Activated CD4-positive, alpha-beta memory T cell treated with anti-CD3 and anti-CD28 coated beads, Interleukin-2, amount 10 ng/mL, durations not matched to agents 7 days and 5 days (primary cell): Measurements from ENCODE around the gene POLR2I. TPM values are rescaled to one million over a fixed set of nuclear protein-coding genes. Genes with fewer than 3 reads are reported as not detected.
A peak's percentile ranks its signal among the peaks of the same experiment; 100 is the strongest.

Experiments used
- CTCF ChIA-PET: fragments of 350-600 bp; sonication (Branson Sonifier 250); formaldehyde crosslinking; loops from one replicate; lab custom pipeline; 2021; ENCODE audit warnings: antibody characterized with exemption, inconsistent platforms; lab: Charles Lee
- POLR2A ChIA-PET: fragments of 350-600 bp; sonication (Branson Sonifier 250); formaldehyde crosslinking; loops from one replicate; lab custom pipeline; 2021; ENCODE audit warnings: antibody characterized with exemption; lab: Charles Lee
- DNase-seq: peaks from one replicate; pipeline ENCODE4 v3.0.0-alpha.2; 2020
- H3K27ac Mint-ChIP-seq: one replicate; pipeline ENCODE4 v1.8.0; 2021; ENCODE audit warnings: mild to moderate bottlenecking, mixed read lengths
- H3K27me3 Mint-ChIP-seq: one replicate; pipeline ENCODE4 v1.8.0; 2021; ENCODE audit warnings: mixed read lengths
- H3K36me3 Mint-ChIP-seq: one replicate; pipeline ENCODE4 v1.8.0; 2021; ENCODE audit warnings: low read depth, mixed read lengths
- H3K4me1 Mint-ChIP-seq: one replicate; pipeline ENCODE4 v1.8.0; 2021; ENCODE audit warnings: mixed read lengths
- H3K4me3 Mint-ChIP-seq: one replicate; pipeline ENCODE4 v1.8.0; 2021; ENCODE audit warnings: mild to moderate bottlenecking, mixed read lengths
- H3K9me3 Mint-ChIP-seq: one replicate; pipeline ENCODE4 v1.8.0; 2021; ENCODE audit warnings: mixed read lengths
- total RNA-seq, 2 experiments: library from RNA; stranded (reverse); gene quantifications; one replicate each; pipeline ENCODE4 v1.2.3, GENCODE V29; 2021

Gene POLR2I
- total RNA-seq, 2 experiments from 2014 or later, result 47.3 to 57.4 TPM

DNA sequence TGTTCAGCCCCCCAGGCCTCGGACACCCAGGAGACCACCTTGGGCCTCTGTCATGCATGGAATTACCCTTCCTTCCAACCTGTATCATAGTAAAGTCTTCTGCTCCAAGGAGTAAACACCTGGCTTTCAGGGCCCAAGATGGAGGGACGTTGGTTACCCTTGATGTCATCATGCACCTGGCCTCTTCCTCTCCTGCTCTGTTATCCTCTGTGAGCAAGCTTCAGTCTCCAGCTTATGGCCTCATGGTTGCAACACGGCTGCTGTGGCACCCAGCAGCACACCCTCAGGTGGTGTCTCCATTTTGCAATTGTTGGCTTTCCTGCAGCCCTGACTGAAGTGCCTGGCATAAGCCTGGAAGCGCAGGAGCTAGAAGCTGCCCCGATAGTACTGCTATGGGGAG, 7.7 kb downstream of the POLR2I start:
- peaks cover 28% of the 10 kb centered on the region for H3K36me3 Mint-ChIP-seq
- H3K4me3 Mint-ChIP-seq, result no peak overlapping the region
- H3K9me3 Mint-ChIP-seq, result no peaks in the 10 kb centered on the region
- DNase-seq, result no peak
- no peaks in the 10 kb centered on the region for H3K4me1 Mint-ChIP-seq
- POLR2A ChIA-PET, result interaction anchor here (0.6 to 1.0 kb wide), 2 partner anchors 8 to 154 kb away, joined by 3 read pairs; partner anchors contain the start of genes POLR2I and TBCB
- H3K27ac Mint-ChIP-seq, result no peak overlapping the region
- no peaks in the 10 kb centered on the region for H3K27me3 Mint-ChIP-seq
- CTCF ChIA-PET, result interaction anchor here (0.8 kb wide), 1 partner anchor 21 kb away, joined by 3 read pairs; no protein-coding TSS in a partner anchor

DNA sequence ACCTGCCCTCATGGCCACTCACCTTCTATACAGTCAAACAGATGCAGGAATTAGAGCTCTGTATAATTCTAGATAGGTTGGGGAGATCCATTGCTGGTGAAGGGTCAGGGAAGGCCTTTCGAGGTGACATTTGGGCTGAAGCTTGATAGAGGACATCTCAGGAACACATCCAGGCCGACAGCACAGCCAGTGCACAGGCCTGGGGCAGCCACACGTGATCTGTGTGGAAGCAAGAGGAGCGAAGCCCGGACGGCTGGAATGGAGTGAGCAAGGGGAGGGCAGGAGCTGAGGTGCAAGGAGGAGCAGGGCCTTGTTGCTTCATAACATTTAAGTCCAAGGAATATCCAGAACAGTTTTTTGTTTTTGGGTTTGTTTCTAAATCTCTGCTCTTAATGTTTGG, 8.2 kb downstream of the POLR2I start:
- Mint-ChIP-seq H3K4me1 (no peaks in the 10 kb centered on the region), H3K27ac (no peak overlapping the region), H3K27me3 (no peaks in the 10 kb centered on the region), H3K4me3 (no peak overlapping the region), H3K36me3 (peaks cover 28% of the 10 kb centered on the region), H3K9me3 (no peaks in the 10 kb centered on the region)
- no peak for DNase-seq
- CTCF ChIA-PET, result interaction anchor here (0.8 kb wide), 1 partner anchor 21 kb away, joined by 3 read pairs; no protein-coding TSS in a partner anchor
- POLR2A ChIA-PET, result interaction anchor here (0.6 to 1.0 kb wide), 2 partner anchors 9 to 153 kb away, joined by 3 read pairs; partner anchors contain the start of genes POLR2I and TBCB

DNA sequence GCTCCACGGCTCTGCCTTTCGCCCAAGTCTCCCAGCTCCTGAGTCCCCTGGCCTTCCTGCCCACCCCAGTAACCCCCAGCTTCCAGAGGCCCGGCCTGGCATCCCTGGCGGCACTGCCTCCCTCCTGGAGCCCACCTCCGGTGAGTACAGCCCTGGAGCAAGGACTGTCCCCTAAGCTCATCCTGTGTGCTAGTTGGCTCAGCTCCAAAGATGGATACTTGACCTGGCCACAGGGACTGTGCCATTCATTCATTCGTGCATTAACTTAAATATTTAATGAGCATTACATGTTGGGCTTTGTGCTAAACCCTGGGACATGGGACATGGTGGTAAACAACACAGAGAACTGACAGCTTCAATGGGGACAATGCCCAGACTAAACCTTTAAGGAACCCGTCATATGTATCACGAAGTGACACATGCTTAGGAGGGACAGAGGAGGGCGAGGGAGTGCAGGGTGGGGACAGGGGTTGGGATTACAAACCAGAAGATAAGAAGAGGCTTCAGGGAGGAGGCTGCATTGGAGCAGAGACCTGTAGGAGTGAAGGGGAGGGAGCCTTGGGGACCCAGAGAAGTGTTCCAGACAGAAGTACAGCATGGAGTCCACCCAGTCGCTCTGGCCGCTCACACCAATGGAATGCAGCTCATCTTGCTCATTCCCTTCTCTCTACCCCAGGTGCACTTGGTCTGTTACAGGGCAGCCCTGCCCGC, 10.7 kb downstream of the POLR2I start:
- H3K9me3 Mint-ChIP-seq, result no peaks in the 10 kb centered on the region
- POLR2A ChIA-PET, result interaction anchor here (1.5 kb wide), 1 partner anchor 11 kb away, joined by 7 read pairs; the partner anchor contains the start of genes POLR2I and TBCB

DNA sequence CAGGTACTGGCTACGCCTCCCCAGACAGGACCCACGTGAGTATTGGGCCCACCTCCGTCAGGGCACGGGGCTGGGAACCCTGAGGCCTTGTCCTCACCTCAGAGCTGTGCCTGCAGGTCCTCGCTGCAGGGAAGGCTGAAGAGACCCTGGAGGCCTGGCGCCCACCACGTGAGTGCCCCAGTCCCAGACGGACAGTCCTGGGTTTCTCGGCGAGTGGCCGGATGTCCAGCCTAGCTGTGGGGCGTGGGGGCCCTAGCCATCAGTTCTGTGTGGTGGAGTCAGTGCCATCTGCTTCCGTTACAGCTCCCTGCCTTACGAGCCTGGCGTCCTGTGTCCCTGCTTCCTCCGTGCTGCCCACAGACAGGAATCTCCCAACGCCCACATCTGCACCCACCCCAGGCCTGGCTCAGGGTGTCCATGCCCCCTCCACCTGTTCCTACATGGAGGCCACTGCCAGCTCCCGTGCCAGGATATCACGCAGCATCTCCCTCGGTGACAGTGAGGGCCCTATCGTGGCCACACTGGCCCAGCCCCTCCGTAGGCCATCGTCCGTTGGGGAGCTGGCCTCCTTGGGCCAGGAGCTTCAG, 11.5 kb downstream of the POLR2I start:
- Mint-ChIP-seq H3K27me3 (no peaks in the 10 kb centered on the region), H3K4me1 (no peaks in the 10 kb centered on the region), H3K9me3 (no peaks in the 10 kb centered on the region), H3K27ac (no peak overlapping the region), H3K4me3 (no peak overlapping the region), H3K36me3 (peaks cover 35% of the 10 kb centered on the region)
- no peak for DNase-seq
- ChIA-PET CTCF (no interaction called here), POLR2A (interaction anchor here (1.1 kb wide), 1 partner anchor 11 kb away, joined by 3 read pairs; the partner anchor contains the start of gene POLR2I)

More for the DNA sequence above, 10.7 kb downstream of the POLR2I start:
- no peaks in the 10 kb centered on the region for H3K4me1 Mint-ChIP-seq
- H3K27ac Mint-ChIP-seq, result no peak overlapping the region
- no peak for DNase-seq
- no peak overlapping the region for H3K4me3 Mint-ChIP-seq
- no peaks in the 10 kb centered on the region for H3K27me3 Mint-ChIP-seq
- CTCF ChIA-PET, result no interaction called here
- H3K36me3 Mint-ChIP-seq, result peaks cover 31% of the 10 kb centered on the region

DNA sequence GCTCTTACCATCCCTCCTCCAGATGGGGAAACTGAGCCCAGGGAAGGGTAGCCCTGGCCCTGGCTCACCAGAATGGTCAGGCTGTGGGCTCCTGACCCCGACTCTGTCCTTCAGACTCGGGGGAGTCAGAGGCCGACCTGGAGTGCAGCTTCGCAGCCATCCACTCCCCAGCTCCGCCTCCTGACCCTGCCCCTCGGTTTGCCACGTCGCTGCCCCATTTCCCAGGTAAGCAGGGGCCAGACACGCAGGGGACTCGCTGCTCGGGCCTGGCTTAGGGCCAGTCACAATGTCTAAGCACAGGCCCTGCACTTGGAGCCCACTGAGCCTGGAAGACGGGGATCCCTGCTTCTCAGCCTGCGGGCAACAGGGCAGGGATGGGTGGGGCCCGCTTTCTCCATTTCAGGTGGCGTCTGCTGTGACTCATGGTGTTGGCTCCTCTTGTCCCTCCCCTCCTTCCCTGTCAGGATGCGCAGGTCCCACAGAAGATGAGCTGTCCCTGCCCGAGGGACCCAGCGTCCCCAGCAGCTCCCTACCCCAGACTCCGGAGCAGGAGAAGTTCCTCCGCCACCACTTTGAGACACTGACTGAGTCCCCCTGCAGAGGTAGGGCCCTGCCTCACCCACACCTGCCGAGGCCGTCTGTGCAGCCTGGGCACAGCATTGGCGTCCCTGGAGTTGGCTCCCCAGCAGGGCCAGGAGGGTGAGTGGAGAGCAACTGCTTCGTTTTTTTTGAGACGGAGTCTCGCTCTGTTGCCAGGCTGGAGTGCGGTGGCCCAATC, 12.9 kb downstream of the POLR2I start:
- Mint-ChIP-seq H3K27me3 (no peaks in the 10 kb centered on the region), H3K27ac (no peak overlapping the region), H3K4me3 (no peak overlapping the region), H3K9me3 (no peaks in the 10 kb centered on the region), H3K36me3 (peaks cover 35% of the 10 kb centered on the region), H3K4me1 (no peaks in the 10 kb centered on the region)
- no peak for DNase-seq
- ChIA-PET POLR2A (interaction anchor here (1.1 kb wide), 1 partner anchor 13 kb away, joined by 3 read pairs; the partner anchor contains the start of gene POLR2I), CTCF (no interaction called here)

DNA sequence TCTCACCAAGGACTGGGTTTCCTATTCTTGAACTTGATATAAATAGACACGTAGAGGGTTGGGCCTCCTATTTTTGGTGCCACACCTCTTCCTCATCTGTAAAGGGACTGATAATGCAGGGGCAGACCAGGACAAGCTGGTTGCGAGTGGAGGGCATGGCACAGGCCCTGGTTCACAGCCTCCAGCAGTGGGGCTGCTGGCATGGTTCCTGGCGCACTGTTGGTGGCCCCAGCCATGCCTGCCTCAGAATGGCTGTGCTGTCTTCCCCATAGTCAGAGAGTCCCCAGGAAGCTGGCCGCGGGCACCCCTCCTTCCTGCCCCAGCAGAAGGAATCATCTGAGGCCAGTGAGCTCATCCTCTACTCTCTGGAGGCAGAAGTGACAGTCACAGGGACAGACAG, 14.2 kb downstream of the POLR2I start:
- Mint-ChIP-seq H3K4me1 (no peaks in the 10 kb centered on the region), H3K36me3 (peaks cover 32% of the 10 kb centered on the region), H3K9me3 (no peaks in the 10 kb centered on the region), H3K4me3 (no peak overlapping the region), H3K27ac (no peak overlapping the region), H3K27me3 (no peaks in the 10 kb centered on the region)
- ChIA-PET POLR2A (no interaction called here), CTCF (no interaction called here)
- no peak for DNase-seq

DNA sequence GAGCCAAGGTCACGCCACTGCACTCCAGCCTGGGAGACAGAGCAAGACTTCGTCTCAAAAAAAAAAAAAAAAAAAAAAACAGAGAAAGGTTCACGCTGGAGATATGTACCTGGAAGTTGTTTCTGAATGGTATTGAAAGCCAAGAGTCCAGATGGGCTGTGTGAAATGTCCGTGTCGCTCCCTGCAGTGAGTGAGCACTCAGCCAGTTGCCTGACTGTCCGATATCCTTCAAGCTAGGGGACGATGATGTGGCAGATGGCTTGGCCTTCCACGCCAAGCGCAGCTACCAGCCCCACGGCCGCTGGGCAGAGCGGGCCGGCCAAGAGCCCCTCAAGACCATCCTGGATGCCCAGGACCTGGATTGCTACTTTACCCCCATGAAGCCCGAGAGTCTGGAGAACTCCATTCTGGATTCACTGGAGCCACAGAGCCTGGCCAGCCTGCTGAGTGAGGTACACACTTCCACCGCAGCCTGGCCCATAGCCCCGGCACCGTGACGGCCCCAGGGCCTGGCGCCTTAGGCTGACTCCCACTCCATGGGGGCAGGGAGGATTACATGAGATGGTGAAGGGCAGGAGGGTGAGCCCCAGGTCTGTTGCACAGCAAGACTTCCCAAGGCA, 15.4 kb downstream of the POLR2I start:
- DNase-seq, result no peak
- Mint-ChIP-seq H3K27me3 (no peaks in the 10 kb centered on the region), H3K4me3 (no peak overlapping the region), H3K9me3 (no peaks in the 10 kb centered on the region), H3K27ac (no peak overlapping the region), H3K36me3 (peaks cover 38% of the 10 kb centered on the region), H3K4me1 (no peaks in the 10 kb centered on the region)
- ChIA-PET POLR2A (no interaction called here), CTCF (no interaction called here)

DNA sequence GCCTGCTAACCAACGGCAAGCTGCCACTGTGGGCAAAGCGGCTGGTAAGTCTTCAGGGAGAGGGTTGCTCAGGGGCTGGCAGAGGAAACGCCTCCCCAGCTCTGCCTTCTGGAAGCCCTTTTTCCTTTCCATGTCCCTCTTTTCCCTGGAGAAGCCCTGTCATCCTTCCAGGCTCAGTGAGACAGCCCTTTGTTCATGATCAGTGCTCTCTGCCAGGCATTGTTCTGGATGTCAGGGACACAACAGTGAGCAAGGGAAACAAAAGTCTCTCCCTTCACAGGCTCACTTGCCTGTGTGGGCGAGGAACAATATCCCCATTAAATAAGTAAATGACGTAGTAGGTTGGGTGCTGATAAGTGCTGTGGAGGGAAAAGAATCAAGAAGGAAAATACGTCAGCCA, 17.6 kb downstream of the POLR2I start:
- POLR2A ChIA-PET, result no interaction called here

DNA sequence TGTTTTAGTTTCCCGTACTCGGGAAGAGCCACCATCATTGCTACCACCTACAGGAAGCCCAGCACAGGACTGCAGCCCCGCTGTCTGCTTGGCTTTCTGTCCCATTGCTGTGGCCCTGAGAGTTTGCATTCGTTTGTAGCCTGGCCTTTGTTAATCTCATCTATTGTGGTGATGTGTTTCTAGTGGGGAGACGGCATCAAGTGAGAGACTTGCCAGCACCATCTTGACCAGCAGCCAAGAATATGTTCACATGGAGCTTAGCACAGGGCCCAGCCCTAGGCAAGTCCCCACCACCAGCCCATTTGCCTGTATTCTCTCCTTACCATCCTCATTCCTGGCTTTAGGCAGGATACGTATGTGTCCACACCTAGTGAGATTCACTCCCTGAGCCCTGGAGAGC, 21.0 kb downstream of the POLR2I start:
- no peaks in the 10 kb centered on the region for H3K9me3 Mint-ChIP-seq
- CTCF ChIA-PET, result no interaction called here
- DNase-seq, result no peak
- no peaks in the 10 kb centered on the region for H3K27me3 Mint-ChIP-seq
- peaks cover 12% of the 10 kb centered on the region for H3K4me1 Mint-ChIP-seq
- H3K27ac Mint-ChIP-seq, result no peak overlapping the region
- peaks cover 57% of the 10 kb centered on the region for H3K36me3 Mint-ChIP-seq
- no peak overlapping the region for H3K4me3 Mint-ChIP-seq
- POLR2A ChIA-PET, result no interaction called here

More for the DNA sequence above, 17.6 kb downstream of the POLR2I start:
- no peak for DNase-seq
- CTCF ChIA-PET, result no interaction called here
- Mint-ChIP-seq H3K27me3 (no peaks in the 10 kb centered on the region), H3K9me3 (no peaks in the 10 kb centered on the region), H3K4me3 (no peak overlapping the region), H3K27ac (no peak overlapping the region), H3K4me1 (peaks cover 12% of the 10 kb centered on the region), H3K36me3 (peaks cover 42% of the 10 kb centered on the region)

DNA sequence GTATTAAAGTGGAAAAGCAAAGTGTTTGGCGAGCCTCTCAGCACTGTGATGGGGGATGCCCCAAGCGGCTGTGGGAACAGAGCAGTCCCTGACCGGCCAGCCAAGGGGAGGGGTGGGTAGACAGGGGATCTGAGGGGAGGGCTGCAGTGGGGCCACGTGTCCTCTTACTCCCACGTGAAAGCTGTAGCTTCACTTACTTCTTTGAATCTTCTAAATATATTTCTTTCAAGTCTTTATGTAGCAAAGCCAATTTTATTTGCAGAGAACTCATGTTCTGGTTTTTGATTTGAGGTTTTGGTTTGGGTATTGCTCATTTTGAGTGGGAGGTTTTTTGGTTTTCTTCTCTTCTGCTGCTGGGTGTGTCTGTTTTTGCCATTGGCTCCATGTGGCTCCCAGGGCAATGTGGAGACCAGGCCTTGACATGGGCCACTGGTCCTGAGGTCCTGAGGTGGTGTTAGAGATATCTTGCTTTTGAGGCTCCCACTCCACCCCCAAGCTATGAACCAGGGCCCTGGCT, 21.5 kb downstream of the POLR2I start:
- ChIA-PET POLR2A (no interaction called here), CTCF (no interaction called here)
- H3K27me3 Mint-ChIP-seq, result no peaks in the 10 kb centered on the region
- peaks cover 12% of the 10 kb centered on the region for H3K4me1 Mint-ChIP-seq
- no peak overlapping the region for H3K4me3 Mint-ChIP-seq
- H3K9me3 Mint-ChIP-seq, result no peaks in the 10 kb centered on the region
- peaks cover 56% of the 10 kb centered on the region for H3K36me3 Mint-ChIP-seq
- no peak for DNase-seq
- H3K27ac Mint-ChIP-seq, result no peak overlapping the region

DNA sequence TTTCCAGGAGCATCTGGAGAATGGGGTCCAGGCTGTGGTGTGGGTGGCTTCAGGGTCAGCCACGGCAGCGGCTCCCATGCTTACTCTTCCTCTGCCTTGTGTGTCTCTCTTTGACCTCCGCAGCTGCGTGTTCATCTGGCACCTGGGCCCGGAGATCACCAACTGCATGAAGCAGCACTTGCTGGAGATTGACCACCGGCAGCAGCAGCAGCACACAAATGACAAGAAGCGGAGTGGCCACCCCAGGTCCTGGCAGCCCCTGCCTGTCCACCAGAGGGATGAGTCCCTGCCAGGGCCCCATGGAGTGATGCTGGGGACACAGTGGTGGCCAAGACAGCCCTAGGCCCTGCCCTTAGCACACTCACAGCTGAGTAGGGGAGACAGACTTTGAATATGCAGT, 22.1 kb downstream of the POLR2I start:
- H3K9me3 Mint-ChIP-seq, result no peaks in the 10 kb centered on the region
- no peaks in the 10 kb centered on the region for H3K27me3 Mint-ChIP-seq
- peak overlapping the region; percentile 42 for H3K27ac Mint-ChIP-seq
- no peak for DNase-seq
- peaks cover 12% of the 10 kb centered on the region for H3K4me1 Mint-ChIP-seq
- CTCF ChIA-PET, result no interaction called here
- H3K4me3 Mint-ChIP-seq, result no peak overlapping the region
- POLR2A ChIA-PET, result no interaction called here
- peaks cover 60% of the 10 kb centered on the region for H3K36me3 Mint-ChIP-seq

DNA sequence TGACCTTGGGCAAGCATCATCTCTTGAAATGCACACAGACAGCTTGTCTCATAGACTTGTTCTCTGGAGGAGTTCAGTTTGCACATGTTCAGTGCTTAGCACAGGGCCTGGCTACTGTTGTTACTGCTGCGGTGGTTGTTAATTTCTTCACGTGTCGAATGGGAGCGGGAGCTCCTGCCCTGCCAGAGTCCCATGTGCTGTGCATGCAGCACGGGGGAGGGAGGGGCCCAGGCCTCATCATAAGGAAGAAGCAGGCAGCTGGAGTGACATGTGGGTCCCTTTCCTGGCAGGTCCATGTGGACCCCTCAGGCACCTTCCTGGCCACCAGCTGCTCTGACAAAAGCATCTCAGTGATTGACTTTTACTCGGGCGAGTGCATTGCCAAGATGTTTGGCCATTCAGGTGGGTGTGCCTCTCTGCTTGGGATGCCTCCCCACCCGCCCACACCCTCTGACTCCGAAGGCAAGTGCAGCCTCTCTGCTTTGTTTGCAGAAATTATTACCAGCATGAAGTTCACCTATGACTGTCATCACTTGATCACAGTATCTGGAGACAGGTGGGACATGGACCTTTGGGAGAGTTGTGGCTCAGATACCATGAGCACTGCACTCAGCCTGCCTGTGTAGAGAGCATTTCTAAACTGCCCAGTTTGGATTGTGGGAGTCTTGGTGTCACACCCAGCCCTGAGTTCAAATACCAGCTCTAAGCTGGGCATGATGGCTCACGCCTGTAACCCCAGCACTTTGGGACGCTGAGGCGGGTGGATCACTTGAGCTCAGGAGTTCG, 23.6 kb downstream of the POLR2I start:
- no peak for DNase-seq
- no peak overlapping the region for H3K4me3 Mint-ChIP-seq
- ChIA-PET CTCF (no interaction called here), POLR2A (no interaction called here)
- no peak overlapping the region for H3K27ac Mint-ChIP-seq
- no peaks in the 10 kb centered on the region for H3K9me3 Mint-ChIP-seq
- no peaks in the 10 kb centered on the region for H3K27me3 Mint-ChIP-seq
- peaks cover 12% of the 10 kb centered on the region for H3K4me1 Mint-ChIP-seq
- peaks cover 53% of the 10 kb centered on the region for H3K36me3 Mint-ChIP-seq
